ENCODE measurements around the gene TSPAN10.

The TSPAN10 gene

GRCh38 chr17:81635973-81636504, 957 bp upstream of the TSPAN10 start:
- DNase-seq: no peak

- no peak for DNase-seq
Observed at GRCh38 chr17:81638683-81639082, 1.7 kb downstream of the TSPAN10 start.

GRCh38 chr17:81640011-81640410, 3.0 kb downstream of the TSPAN10 start:
- DNase-seq: no peak

DNA sequence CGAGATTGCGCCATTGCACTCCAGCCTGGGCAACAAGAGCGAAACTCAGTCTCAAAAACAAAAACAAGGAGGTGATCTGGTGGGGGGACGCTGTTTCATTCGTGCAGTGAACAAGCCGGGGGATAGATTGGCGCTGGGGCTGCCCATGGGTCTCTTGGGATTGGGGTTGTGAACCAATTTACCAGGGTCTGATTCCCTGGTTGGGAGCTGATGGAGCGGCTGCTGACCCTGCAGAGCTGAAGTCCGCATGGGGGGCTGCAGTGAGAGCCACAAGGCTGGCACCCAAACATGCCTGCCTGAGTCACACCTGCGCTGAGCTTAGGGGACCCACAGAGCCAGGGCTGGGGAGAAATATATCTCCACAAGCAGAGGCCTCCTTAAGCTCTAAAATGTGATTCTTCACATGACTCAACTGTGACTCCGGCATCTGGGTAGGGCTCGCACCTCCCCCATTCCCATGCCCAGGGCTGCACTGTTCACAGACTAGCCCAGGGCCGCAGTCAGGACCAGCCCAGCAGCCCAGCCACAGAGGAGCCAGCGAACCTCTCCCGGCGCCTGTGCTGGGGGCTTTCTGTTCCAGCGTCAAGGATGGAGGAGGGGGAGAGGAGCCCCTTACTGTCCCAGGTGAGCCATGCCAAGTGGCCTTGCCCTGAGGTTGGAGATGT, 5.0 kb downstream of the TSPAN10 start:
- DNase-seq: no peak

- DNase-seq: no peak
Observed at GRCh38 chr17:81644496-81644895, 7.5 kb downstream of the TSPAN10 start.

GRCh38 chr17:81644976-81645952, 8.3 kb downstream of the TSPAN10 start:
- no peak for DNase-seq

- no peak for DNase-seq
Observed at GRCh38 chr17:81646869-81647600, 10.0 kb downstream of the TSPAN10 start.

- no peak for DNase-seq
Observed at GRCh38 chr17:81647640-81648012, 10.6 kb downstream of the TSPAN10 start.

DNA sequence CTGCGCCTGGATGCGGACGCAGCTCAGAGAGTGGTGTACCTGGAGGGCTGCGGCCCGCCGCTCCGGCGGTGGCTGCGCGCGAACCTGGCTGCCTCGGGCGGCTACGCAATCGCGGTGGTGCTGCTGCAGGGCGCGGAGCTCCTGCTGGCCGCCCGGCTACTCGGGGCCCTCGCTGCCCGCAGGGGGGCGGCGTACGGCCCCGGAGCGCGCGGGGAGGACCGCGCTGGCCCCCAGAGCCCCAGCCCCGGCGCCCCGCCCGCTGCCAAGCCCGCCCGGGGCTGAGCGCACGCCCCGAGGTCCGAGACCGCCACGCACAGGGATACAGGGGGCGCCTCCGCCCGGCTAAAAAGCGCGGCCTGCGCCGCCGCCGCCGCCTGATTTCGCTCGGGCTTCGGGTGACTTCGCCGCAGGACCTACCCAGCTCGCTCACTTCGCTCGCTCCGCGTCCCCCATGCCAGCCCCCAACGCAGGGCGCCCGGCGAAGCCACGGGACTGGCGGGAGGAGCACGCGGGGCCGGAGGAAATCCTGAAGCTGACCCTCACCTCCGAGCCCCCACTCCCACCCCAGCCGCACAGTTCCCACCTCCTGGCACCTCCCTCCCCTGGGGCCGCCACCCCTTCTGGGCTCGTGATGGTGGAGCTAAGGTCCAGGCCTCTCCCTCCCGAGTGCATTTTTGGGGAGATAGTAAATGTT, 11.2 kb downstream of the TSPAN10 start:
- no peak for DNase-seq

- no peak for DNase-seq
Observed at GRCh38 chr17:81648707-81649085, 11.7 kb downstream of the TSPAN10 start.

GRCh38 chr17:81650951-81651350, 14.0 kb downstream of the TSPAN10 start:
- DNase-seq: no peak

GRCh38 chr17:81651692-81652091, 14.7 kb downstream of the TSPAN10 start:
- no peak for DNase-seq

GRCh38 chr17:81652906-81653771, 16.1 kb downstream of the TSPAN10 start:
- no peak for DNase-seq

DNA sequence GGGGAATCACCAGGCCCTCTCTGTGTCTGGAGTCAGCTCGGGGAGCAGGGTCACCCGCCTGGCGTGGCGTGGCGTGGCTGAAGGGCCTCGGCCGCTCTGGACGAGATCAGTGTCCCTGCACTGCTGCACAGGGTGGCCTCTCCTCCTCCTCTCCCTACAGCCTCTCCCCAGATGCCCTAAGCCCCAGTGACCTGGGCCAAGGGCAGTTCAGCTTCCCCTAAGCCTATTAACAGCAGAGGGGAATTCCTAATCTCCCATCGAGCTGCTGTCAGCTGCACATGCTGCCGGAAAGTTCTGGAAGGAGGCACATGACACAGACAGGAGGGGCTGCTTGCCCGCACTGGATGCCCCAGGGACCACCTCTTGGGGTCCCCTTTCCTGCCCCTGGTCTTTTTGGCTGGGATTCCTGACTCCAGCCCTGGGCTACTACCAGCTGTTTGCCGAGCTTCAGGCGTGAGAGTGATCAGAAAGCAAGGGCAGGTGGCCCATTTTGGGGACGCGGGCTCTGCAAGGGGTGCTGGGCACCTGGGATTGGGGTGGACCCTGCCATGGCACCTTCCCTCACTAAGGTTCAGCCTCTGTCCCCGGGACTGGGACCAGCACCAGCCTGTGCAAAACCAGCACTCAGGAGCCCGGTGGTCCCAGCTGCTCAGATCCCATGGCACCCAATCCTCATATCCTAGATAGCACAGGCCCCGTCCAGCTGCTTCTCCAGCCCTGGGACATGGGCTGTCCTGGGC, 18.6 kb downstream of the TSPAN10 start:
- DNase-seq: no peak

DNA sequence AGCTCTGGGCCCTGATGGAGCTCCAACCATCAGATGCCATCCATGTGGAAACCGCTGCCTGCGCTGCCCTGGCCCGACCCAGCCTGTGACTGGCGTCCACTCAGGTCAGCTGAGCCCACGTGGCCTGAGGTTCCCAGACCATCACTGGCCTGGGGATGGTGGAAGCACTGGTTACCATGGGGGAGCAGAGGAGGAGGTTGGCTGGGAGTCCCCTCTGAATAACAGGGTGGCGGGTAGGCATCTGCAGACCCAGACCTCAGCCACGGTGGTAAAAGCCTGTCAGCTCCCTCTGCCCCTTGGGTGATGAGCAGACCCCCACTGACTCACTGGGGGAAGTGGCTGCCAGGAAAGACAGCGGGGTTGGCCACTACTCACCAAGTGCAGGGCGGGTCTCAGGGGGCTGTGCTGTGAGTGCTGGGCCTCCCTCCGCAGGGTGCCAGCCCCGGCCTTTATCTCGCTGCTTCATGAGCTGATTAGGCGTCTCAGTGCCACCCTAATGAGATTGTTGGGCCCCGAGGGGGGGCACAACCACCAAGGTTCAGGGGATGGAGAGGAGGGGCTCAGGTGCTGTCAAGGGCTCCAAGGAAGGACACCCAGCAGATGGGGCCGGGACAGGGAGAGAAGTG, 19.2 kb downstream of the TSPAN10 start, which contains the start of gene PDE6G:
PDE6G (minus strand) TSS at position 425 of the 626 bp plus-strand sequence. CDS start 3,237 bp downstream, outside the sequence.
- no peak for DNase-seq

- DNase-seq: no peak
Observed at GRCh38 chr17:81656835-81657234, 19.8 kb downstream of the TSPAN10 start.

- no peak for DNase-seq
Observed at GRCh38 chr17:81659038-81659437, 22.0 kb downstream of the TSPAN10 start.

DNA sequence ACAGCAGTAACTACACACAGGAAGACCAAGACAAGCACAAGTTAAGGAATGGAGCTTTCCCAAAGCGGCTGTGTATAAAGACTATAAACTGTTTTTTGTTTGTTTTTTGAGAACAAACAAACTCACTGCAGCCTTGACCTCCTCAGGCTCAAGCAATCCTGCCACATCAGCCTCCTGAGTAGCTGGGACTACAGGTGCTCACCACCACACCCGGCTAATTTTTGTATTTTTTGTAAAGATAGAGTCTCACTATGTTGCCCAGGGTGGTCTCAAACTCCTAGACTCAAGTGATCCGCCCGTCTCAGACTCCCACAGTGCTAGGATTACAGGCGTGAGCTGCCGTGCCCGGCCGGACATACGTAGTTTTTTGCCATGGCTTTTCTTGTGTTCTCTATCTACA, 23.4 kb downstream of the TSPAN10 start:
- no peak for DNase-seq

GRCh38 chr17:81662002-81662401, 25.0 kb downstream of the TSPAN10 start:
- no peak for DNase-seq

DNA sequence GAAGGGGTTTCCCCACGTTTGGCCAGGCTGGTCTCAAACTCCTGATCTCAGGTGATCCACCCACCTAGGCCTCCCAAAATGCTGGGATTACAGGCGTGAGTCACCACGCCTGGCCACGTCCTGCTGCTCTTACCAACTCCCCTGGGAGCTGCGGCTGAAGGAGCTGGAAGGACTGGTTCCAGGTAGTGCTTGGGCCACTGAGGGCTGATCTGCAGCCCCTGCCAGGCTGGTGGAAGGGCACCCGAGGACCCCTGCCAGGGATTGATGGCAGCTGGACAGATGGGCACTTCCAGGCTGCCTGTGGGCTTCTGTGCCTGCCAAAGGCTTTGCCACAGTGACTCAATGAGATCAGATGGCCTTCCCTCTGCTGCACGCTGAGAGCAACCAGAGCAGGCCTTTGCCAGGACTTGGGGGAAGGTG, 27.1 kb downstream of the TSPAN10 start:
- DNase-seq: no peak
